Retinal pigment epithelial cell (primary cell): Measurements from ENCODE around the gene ITPRIPL1.

ENCODE experiments used
- DNase-seq: peaks from one replicate; pipeline ENCODE4 v3.0.0-alpha.2; 2010; ENCODE audit warnings: low read depth
- H3K4me3 ChIP-seq: 2 replicates; pipeline ENCODE4 v1.5.1; 2011; ENCODE audit warnings: mild to moderate bottlenecking, low read length, control low read depth, moderate library complexity
- TF ChIP-seq, protein P1 (sequence below): conservative IDR thresholded peaks from 2 replicates; pipeline ENCODE4 v1.5.1; 2011; ENCODE audit warnings: low read depth, low read length, control low read depth, inconsistent platforms

ITPRIPL1 gene

DNA sequence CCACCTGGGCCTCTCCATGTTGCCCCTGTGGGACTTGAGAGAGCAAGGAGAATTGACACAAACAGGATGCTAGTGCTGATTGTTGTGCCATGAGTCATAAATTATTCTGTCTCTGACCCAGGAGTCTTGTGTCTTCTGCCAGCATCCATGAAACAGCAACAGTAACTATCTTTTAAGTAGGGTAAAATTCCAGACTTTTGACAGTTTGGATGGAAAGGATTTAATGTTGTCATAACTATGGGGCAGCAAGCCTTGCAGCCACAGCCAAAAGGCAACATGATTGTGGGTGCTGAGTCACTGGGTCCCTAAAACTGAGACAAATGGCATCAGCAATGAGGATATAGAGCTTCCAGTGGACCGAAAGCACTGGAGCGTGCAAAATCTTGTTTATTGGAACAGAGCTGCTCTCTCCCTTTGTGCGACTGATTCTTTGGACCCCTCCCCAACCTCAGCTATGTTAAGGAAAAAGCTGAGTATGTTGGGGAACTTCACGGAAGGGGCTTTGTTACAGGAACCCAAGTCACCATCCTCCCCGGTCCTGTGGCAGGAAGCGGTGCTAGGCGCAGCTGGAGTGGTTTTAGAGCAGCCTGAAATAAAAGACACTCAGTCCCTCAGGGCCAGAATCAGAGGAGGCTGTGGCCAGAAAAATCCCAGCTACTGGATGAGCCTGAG is 9.6 kb upstream of the ITPRIPL1 start:
- no peak overlapping the region for H3K4me3 ChIP-seq
- TF ChIP-seq, protein P1, sequence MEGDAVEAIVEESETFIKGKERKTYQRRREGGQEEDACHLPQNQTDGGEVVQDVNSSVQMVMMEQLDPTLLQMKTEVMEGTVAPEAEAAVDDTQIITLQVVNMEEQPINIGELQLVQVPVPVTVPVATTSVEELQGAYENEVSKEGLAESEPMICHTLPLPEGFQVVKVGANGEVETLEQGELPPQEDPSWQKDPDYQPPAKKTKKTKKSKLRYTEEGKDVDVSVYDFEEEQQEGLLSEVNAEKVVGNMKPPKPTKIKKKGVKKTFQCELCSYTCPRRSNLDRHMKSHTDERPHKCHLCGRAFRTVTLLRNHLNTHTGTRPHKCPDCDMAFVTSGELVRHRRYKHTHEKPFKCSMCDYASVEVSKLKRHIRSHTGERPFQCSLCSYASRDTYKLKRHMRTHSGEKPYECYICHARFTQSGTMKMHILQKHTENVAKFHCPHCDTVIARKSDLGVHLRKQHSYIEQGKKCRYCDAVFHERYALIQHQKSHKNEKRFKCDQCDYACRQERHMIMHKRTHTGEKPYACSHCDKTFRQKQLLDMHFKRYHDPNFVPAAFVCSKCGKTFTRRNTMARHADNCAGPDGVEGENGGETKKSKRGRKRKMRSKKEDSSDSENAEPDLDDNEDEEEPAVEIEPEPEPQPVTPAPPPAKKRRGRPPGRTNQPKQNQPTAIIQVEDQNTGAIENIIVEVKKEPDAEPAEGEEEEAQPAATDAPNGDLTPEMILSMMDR = no peak
- DNase-seq = no peak

DNA sequence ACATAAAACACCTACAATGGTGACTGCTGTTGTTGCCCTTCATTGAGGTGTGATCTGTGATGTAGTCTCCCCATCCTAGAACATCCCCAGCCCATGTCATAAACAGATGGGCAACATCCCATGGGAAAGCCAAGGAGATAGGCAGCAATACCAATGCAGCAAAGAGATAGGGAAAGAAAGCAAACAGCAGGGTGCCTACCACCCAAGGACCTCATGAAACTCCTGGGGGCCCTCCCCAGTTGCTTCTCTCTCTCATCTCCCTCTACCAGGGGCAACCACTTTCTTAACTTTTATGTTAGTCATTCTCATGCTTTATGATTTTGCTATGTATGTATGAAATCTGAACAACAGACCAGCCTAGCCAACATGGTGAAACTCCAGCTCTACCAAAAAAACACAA is 8.1 kb upstream of the ITPRIPL1 start:
- no peak for DNase-seq
- TF ChIP-seq, protein P1 = no peak
- no peak overlapping the region for H3K4me3 ChIP-seq

DNA sequence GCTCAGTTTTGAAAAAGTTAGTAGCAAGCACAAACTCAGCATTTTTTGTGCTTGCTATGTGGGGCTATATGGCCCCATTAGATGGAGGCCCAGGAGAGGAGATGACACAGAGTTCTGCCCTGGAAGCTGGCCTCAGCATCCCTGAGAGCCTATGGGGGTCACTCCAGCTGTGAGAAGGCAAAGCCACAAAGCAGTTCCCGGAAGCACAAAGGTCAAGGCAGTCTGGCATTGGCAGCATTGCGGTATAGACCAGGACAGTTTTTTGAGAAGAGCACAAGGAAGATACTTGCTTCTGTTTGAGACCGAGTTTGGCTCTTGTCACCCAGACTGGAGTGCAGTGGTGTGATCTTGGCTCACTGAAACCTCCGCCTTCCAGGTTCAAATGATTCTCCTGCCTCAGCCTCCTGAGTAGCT is 7.5 kb upstream of the ITPRIPL1 start:
- DNase-seq = no peak
- TF ChIP-seq, protein P1 = no peak
- H3K4me3 ChIP-seq = no peak overlapping the region

DNA sequence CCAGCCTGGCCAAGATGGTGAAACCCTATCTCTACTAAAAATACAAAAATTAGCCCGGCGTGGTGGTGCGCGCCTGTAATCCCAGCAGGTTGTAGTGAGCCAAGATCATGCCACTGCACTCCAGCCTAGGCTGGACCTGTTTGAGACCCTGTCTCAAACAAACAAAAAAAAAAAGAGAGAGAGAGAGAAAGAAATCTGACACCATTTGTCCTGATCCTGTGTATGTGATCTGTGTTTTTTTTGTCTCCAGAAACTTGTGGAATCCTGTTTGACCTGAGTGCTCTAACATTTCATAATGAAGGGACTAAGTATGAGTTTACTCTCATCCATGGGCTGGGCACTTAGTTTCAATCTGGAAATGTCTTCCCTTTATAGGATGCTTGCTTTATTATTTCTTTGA is 6.4 kb upstream of the ITPRIPL1 start:
- TF ChIP-seq, protein P1 = no peak
- H3K4me3 ChIP-seq = no peak overlapping the region
- DNase-seq = no peak

DNA sequence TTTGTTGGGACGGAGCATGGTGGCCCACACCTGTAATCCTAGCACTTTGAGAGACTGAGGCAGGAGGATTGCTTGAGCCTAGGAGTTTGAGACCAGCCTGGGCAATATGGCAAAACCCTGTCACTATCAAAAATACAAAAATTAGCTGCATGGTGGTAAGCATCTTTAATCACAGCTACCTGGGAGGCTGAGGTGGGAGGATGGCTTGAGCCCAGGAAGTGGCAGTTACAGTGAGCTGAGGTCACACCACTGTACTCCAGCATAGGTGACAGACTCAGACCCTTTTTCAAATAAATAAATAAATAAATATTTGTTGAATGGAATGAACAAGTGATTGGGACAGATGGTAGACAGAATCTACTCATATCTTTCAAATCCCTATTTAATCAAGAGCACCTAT is 5.7 kb upstream of the ITPRIPL1 start:
- TF ChIP-seq, protein P1 = no peak
- no peak for DNase-seq
- no peak overlapping the region for H3K4me3 ChIP-seq

DNA sequence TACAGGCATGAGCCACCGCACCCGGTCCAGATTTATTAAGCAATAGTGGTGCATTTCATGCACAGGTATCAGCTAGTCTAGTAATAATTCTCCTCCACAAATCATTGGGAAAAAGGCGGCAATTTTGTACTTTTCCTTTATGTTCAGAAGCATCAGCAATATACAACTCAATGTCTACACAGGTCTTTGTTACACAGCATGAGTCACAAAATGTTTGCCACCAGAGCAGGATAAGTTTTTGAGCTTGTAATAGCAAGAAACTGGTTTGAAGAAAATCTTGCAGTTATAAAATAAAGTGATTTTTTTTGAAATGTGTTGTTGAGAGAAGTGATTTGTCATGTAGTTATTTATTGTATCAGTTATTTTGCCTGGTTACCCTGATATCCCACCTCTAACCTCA is 4.8 kb upstream of the ITPRIPL1 start:
- TF ChIP-seq, protein P1 = no peak
- no peak overlapping the region for H3K4me3 ChIP-seq
- no peak for DNase-seq
